KOPT-K1 (cell line): ENCODE data around the gene NRARP.
"Not testable (repeated sequence)": the region's sequence is repeated elsewhere in the genome, so short reads cannot be mapped to it uniquely, and the experiment has no call there.

Experiments used
- H3K27ac ChIP-seq: fragments of 200-600 bp; sonication (generic); 2 replicates; pipeline ENCODE4 v1.5.1; 2016; ENCODE audit warnings: antibody characterized with exemption, mild to moderate bottlenecking, low read depth, low read length; ENCODE audit not compliant: poor library complexity, severe bottlenecking
- H3K36me3 ChIP-seq: fragments of 200-600 bp; sonication (generic); 2 replicates; pipeline ENCODE4 v1.5.1; 2017; ENCODE audit warnings: antibody characterized with exemption, mild to moderate bottlenecking, low read length, moderate library complexity; ENCODE audit not compliant: insufficient read depth
- H3K9me3 ChIP-seq: fragments of 200-600 bp; sonication (generic); 2 replicates; pipeline ENCODE4 v1.5.1; 2017; ENCODE audit warnings: antibody characterized with exemption, low read length, mild to moderate bottlenecking; ENCODE audit not compliant: insufficient read depth, poor library complexity, severe bottlenecking

NRARP gene

DNA sequence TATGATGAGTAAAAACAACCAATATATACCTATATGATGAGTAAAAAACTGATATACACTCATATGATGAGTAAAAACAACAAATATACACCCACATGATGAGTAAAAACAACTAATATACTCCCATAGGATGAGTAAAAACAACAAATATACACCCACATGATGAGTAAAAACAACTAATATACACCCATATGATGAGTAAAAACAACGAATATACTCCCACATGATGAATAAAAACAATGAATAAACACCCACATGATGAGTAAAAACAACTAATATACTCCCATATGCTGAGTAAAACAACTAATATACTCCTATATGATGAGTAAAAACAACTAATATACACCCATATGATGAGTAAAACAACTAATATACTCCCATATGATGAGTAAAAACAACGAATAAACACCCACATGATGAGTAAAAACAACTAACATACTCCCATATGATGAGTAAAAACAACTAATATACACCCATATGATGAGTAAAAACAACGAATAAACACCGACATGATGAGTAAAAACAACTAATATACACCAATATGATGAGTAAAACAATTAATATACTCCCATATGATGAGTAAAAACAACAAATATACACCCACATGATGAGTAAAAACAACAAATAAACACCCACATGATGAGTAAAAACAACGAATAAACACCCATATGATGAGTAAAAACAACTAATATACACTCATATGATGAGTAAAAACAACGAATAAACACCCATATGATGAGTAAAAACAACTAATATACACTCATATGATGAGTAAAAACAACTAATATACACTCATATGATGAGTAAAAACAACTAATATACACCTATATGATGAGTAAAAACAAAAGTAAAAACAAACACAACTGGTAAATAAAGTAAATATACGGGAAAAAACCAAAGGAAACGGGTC lies 25.8 kb upstream of the NRARP start:
- H3K27ac ChIP-seq, H3K36me3 ChIP-seq, H3K9me3 ChIP-seq: not testable (repeated sequence)

DNA sequence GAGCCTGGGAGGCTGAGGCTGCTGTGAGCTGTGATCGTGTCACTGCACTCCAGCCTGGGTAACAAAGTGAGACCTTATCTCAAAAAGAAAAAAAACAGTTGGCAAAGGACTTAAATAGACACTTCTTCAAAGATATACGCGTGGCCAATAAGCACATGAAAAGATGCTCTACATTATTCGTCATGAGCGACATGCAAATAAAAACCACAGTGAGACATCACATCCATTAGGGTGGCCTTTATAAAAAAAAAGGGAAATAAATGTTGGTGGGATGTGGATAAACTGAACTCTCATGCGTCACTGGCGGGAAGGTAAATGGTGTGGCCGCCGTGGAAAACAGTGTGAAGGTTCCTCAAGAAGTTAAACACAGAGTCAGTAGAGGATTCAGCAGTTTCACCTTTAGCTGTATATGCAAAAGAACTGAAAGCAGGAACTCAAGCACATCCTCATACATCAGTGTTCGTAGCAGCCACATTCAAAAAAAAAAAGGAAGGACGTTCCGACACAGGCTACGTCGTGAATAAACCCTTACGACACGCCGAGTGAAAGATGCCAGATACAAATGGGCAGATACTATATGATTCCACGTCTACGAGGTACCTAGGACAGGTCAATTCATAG lies 24.5 kb upstream of the NRARP start:
- H3K27ac ChIP-seq, result no peak overlapping the region
- H3K36me3 ChIP-seq, result no peaks in the 10 kb centered on the region
- peaks cover 4% of the 10 kb centered on the region for H3K9me3 ChIP-seq

GRCh38 chr9:137325799-137326198 lies 23.7 kb upstream of the NRARP start:
- no peaks in the 10 kb centered on the region for H3K36me3 ChIP-seq
- H3K27ac ChIP-seq, result no peak overlapping the region
- peaks cover 4% of the 10 kb centered on the region for H3K9me3 ChIP-seq

GRCh38 chr9:137325124-137325523 lies 23.1 kb upstream of the NRARP start:
- Histone ChIP-seq H3K9me3 (peaks cover 4% of the 10 kb centered on the region), H3K27ac (no peak overlapping the region), H3K36me3 (no peaks in the 10 kb centered on the region)

GRCh38 chr9:137323531-137324331 lies 21.7 kb upstream of the NRARP start:
- H3K36me3 ChIP-seq, result no peaks in the 10 kb centered on the region
- H3K27ac ChIP-seq, result no peak overlapping the region
- peaks cover 4% of the 10 kb centered on the region for H3K9me3 ChIP-seq

- Histone ChIP-seq H3K9me3 (no peaks in the 10 kb centered on the region), H3K36me3 (no peaks in the 10 kb centered on the region), H3K27ac (no peak overlapping the region)
Measured at GRCh38 chr9:137321726-137322361, 19.8 kb upstream of the NRARP start.

GRCh38 chr9:137320555-137321384 lies 18.7 kb upstream of the NRARP start:
- Histone ChIP-seq H3K9me3 (no peaks in the 10 kb centered on the region), H3K27ac (no peak overlapping the region), H3K36me3 (no peaks in the 10 kb centered on the region)

DNA sequence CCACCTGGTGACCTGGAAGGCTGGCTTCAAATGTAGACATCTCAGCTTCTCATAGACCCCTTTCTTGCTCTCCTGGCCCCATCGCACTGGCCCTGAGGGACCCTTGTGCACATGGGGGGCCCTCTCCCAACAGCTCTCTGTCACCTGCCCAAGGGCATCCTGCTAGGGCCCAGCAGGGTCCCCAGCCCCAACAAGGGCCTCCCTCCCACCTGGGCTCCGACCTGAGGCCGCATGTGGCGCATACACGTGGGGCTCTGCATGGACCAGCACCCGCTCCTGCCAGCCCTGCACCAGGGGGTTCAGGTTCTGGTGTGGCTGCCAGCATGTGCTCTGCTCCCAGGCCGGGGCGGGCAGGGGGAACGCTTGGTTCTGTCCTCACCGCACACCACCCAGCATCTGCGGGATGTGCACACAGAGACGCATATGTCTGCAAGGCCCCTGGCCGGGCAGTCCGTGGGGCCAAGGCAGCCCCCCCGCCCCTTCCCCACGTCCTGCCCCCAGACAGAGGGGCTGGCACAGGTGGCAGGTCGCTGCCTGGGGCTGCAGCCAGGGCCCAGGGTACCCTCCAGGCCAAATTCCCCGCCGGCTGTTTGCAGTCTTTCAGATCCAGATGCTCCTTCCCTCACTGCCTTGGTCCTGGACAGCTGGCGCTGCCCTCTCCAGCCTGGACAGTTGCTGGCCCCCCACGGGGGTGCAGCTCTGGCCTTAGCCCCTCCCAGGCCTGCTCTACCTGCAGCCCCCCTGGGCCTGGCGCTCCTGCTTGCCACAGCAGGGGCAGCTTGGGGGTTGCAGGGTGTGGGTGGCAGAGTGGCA lies 17.9 kb upstream of the NRARP start:
- no peak overlapping the region for H3K27ac ChIP-seq
- no peaks in the 10 kb centered on the region for H3K9me3 ChIP-seq
- no peaks in the 10 kb centered on the region for H3K36me3 ChIP-seq

DNA sequence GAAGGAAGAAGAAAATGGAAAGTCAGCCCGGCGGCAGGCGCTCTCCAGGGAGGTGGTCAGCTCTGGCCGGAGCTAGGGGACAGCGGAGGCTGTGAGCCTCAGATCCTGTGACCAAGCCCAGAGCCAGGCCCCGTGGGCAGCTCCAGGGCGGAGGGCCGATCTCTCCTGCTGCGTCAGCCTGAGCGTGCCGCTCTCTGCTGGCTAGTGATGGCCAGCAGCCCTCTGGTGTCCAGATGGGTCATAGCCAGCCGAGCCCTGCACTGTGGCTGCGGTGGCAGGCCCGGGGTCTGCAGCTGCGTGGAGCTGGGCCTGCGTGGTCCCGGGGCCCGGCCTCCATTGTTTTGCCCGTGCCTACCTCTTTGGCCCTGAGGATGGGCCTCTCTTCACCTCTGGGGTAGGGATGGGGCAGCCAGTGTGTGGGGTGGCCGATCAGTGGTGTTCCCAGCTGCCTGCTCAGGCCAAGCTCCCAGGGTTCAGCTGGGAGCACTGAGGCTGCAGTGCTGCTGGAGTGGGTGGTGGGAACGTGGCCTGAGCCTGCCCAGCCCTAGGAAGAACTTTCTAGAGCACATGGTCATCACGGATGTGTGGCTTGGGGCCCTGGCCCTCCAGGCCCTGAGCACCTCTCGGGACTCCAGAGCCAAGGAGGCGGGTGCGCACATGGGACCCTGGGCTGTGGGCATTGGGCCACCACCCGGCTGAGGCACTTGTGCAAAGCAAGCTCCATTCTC lies 17.1 kb upstream of the NRARP start:
- Histone ChIP-seq H3K9me3 (no peaks in the 10 kb centered on the region), H3K27ac (no peak overlapping the region)

DNA sequence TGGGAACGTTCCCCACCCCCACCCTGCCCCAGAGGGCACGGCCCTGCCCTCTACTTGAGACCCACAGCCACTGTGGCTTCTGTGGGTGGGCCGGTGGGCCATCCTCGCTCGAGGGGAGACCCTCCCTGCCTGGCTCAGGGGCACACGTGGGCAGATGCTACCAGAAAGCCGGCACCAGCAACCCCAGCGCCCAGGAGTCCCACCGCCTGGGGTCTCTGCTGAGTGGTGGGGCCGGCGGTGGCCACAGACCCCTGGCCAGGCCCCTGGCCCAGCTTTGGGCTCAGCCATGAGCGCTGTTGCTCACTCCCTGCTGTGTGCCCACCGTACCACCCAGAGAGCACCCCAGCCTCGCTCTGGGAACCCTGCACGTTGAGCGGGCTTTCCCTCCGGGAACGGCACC lies 16.5 kb upstream of the NRARP start:
- Histone ChIP-seq H3K9me3 (no peaks in the 10 kb centered on the region), H3K27ac (no peak overlapping the region), H3K36me3 (no peaks in the 10 kb centered on the region)

More for the DNA sequence above, 17.1 kb upstream of the NRARP start:
- H3K36me3 ChIP-seq, result no peaks in the 10 kb centered on the region

DNA sequence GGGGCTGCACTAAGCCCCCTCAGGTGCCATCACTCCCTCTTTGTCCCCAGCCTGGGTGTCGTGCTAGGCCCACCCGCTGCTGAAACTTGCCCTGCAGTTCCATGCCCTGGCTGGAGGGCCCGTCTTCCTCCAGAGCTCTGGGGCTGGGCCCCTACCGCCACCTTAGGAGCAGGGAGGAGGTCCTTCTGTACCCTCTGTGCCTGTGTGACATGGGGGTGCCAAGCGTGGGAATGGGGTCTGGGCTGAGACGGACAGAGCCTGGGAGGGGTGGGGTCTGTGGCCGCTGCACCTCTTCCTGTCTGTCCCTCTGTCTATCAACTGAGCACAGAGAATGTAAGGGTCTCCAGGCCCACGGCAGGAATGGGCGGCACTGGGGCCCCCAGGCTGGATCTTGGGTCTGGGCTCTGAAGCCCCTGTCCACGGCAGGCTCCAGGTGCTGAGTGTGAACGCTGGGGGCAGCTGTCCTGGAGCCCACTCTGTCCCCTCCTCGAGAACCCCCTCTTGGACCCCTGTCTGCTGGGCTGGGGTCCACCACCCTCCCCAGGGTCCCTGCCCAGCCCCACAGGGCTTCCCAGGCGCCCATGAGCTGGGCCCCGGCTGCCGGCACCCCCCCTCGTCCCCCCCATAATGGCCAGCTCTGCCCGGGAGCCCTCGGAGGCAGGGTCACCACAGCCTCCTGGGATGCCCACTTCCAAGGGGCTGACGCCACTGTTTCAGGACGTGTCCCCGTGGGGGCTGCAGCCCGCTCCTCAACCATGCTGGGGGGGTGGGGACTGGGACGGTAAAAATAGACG lies 15.8 kb upstream of the NRARP start:
- no peaks in the 10 kb centered on the region for H3K36me3 ChIP-seq
- H3K27ac ChIP-seq, result no peak overlapping the region
- no peaks in the 10 kb centered on the region for H3K9me3 ChIP-seq

- H3K27ac ChIP-seq, result no peak overlapping the region
- no peaks in the 10 kb centered on the region for H3K9me3 ChIP-seq
- H3K36me3 ChIP-seq, result no peaks in the 10 kb centered on the region
Measured at GRCh38 chr9:137317021-137317717, 15.1 kb upstream of the NRARP start.
